T1000 (cell line): ENCODE results near the gene GALNT10.

Experiments used
- DNase-seq: peaks from one replicate; lab custom pipeline; 2025; ENCODE audit warnings: mixed read lengths; lab: John Stamatoyannopoulos, UW

GALNT10 gene

DNA sequence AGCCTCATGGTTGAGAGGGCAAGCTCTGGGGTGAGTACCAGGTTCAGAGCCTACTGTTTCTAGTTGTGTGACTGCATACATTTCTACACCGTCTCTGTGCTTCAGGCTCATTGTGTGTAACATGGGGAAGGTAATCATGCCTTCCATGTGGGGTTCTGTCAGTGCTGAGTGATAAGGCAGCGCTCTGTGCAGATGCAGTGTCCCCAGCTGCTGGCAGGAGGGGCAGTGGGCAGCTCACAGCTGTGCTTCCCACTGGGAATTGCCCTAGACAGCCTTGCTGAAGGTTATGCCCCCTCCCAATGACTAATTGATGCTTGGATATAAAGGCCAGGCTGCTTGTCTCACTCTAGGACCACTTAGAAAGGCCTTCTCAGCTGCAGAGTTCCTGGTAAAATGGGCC lies 133.5 kb downstream of the GALNT10 start:
- no peak for DNase-seq

- no peak for DNase-seq
Measured at GRCh38 chr5:154325566-154325965, 135.0 kb downstream of the GALNT10 start.

DNA sequence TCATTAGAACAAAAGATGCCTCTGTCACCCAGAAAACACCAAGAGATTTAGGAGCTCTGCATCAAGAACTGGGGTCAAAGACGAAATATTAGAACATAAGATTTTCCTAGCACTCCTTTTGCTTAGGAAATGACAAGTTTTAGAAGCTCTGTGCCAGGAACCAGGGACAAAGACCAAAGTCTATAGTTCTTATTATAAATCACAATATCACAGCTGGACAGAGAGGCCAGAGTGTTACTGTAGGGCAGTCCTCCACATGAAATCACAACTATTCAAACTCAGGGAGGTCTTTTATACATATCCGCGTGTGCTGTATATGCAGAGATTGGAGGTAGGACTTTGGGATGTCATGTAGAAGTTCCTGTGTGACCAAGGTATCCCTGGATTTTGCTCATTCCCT lies 138.5 kb downstream of the GALNT10 start:
- no peak for DNase-seq

GRCh38 chr5:154329519-154330040 lies 139.0 kb downstream of the GALNT10 start:
- DNase-seq, result no peak

GRCh38 chr5:154330097-154330667 lies 139.6 kb downstream of the GALNT10 start:
- DNase-seq, result no peak

GRCh38 chr5:154331232-154331631 lies 140.7 kb downstream of the GALNT10 start:
- DNase-seq, result no peak

GRCh38 chr5:154331924-154332323 lies 141.4 kb downstream of the GALNT10 start:
- no peak for DNase-seq

DNA sequence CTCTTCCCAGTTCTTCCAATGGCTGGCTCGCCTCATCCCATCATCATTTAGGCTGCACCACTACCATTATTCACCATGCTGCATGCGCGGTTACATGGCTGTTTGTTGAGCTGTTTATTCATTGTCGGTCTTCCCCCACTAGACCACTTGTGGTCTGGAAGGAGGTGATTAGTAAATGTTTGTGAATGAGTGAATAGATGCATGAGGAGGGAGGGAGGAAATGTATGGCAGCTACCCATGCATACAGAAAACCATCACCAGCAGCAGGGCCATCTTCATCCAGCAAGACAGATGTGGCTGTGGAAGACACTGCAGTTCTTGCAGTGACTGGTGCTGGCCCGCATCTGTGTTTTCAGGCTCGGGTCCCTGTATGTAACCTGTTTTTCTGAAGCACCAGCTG lies 141.9 kb downstream of the GALNT10 start:
- DNase-seq, result no peak

- DNase-seq, result no peak
Measured at GRCh38 chr5:154333016-154333415, 142.5 kb downstream of the GALNT10 start.

- no peak for DNase-seq
Measured at GRCh38 chr5:154334406-154335064, 144.0 kb downstream of the GALNT10 start.

- no peak for DNase-seq
Measured at GRCh38 chr5:154335065-154335448, 144.5 kb downstream of the GALNT10 start.

GRCh38 chr5:154341620-154342019 lies 151.1 kb downstream of the GALNT10 start:
- DNase-seq, result no peak

DNA sequence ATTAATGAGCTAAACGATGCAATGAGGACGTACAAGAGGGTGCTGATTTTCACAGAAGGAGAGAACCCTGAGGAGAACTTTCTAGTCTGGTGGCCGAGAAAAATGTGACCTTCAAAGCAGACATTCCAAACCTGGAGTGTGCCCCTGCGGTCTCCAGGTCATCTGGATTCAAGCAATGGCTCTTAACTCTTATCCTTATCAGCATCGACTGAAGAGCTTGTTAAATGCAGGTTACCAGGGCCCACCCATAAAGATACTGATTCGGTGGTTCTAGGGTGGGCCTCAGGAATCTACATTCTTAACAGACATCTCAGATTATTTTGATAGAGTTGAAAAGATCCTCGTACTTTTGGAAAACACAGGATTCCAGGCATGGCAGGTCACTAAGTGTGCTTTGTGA lies 151.7 kb downstream of the GALNT10 start:
- DNase-seq, result no peak

DNA sequence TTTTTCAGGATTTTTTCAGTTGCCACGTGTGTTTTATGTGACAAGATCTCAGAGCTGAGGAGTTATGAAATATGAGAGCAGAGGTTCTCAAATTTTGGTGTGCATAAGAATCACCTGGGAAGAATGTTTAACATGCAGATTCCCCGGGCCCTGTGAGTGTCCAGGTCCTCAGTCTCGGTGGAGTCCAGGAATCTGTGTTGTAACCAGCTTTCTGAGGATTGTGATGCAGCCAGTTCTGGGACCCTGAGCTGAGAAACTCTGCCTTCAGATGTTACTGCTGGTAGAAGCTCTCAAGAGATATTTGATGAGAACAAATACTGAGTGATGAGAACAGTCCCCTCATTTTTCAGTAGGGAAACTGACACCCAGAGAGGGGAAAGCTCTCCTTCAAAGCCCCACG lies 152.4 kb downstream of the GALNT10 start:
- DNase-seq, result no peak

GRCh38 chr5:154344461-154344860 lies 153.9 kb downstream of the GALNT10 start:
- no peak for DNase-seq

GRCh38 chr5:154345255-154345952 lies 154.9 kb downstream of the GALNT10 start:
- no peak for DNase-seq

DNA sequence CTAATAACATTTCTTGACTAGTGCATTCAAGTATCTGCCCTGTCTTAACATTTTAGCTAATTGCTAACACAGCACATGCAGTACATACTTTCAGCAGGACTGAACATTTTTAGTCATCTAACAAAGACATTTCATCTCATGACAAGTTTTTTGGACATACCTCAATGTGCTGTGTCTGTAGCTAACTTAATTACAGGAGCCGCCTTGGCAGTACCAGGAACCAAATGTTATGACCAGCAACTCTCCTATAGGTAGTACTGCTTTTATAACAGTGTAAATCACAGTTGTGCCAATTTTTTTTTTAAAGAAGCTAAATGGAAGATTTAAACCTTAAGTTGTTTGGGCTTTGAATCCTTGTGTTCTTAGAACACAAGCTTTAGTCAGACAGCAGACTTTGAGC lies 155.9 kb downstream of the GALNT10 start:
- DNase-seq, result no peak

- DNase-seq, result no peak
Measured at GRCh38 chr5:154349626-154350264, 159.2 kb downstream of the GALNT10 start.

- DNase-seq, result no peak
Measured at GRCh38 chr5:154351141-154351540, 160.6 kb downstream of the GALNT10 start.

DNA sequence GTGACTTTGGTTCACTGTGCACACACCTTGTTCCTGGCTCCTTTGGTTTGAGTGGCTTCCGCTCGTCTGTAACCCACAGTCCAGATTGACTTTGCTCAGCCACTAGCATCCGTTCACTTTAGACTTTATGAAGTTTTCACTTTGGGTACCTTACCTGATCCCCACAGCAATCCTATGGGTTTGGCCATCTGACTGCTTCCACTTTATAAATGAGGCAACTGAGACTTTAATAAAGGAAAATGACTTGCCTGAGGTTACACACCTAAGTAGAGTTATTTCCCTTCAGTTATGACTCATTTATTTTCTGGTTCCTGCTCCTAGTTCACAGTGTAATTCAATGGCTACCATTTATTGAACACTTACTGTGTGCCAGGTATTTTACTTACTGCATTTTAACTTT lies 161.0 kb downstream of the GALNT10 start:
- DNase-seq, result no peak

- DNase-seq, result no peak
Measured at GRCh38 chr5:154352960-154353548, 162.5 kb downstream of the GALNT10 start.

- no peak for DNase-seq
Measured at GRCh38 chr5:154355129-154355611, 164.6 kb downstream of the GALNT10 start.
